ENCODE results near the gene NUAK2.

GRCh38 chr1:205291596-205291995, 29.9 kb downstream of the NUAK2 start:
- TF ChIP-seq POLR2A (IDR thresholded peaks at IDR 0.05; ENCODE audit: low read length), result no peak
- TF ChIP-seq GATA1 (IDR thresholded peaks at IDR 0.05; ENCODE audit: low read depth, low read length), result no peak
